ENCODE measurements around the gene NOXA1.
"Not testable (repeated sequence)": the region's sequence is repeated elsewhere in the genome, so short reads cannot be mapped to it uniquely, and the experiment has no call there.

The NOXA1 gene

DNA sequence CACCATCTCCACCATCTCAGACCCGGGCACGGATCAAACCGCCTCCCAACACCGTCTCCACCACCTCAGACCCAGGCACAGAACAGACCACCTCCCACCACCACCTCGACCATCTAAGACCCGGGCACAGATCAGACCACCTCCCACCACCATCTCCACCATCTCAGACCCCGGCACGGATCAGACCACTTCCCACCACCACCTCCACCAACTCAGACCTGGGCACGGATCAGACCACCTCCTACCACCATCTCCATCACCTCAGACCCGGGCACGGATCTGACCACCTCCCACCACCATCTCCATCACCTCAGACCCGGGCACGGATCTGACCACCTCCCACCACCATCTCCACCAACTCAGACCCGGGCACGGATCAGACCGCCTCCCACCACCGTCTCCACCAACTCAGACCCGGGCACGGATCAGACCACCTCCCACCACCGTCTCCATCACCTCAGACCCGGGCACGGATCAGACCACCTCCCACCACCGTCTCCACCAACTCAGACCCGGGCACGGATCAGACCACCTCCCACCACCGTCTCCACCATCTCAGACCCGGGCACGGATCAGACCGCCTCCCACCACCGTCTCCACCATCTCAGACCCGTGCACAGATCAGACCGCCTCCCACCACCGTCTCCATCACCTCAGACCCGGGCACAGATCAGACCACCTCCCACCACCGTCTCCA is 43.3 kb downstream of the NOXA1 start:
- not testable (repeated sequence) for DNase-seq

DNA sequence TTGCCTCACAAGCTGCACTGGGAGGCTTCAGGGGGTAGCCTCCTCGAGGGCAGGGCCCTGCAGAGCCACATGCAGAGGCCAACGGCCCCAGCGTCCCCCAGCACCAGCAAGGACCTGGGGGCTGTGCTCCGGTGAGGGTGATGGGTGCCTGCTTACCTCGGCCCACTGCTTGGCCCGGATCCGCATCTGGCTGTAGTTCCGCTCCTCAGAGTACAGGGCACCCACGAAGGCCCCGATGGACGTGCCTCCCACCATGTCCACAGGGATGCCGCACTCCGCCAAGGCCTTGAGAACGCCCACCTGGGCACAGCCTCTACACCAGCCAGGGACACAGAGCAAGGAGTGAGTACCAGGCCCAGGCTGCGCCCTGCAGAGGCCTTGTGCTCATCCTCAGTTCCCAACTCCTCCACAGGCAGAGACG is 44.0 kb downstream of the NOXA1 start:
- DNase-seq = no peak

DNA sequence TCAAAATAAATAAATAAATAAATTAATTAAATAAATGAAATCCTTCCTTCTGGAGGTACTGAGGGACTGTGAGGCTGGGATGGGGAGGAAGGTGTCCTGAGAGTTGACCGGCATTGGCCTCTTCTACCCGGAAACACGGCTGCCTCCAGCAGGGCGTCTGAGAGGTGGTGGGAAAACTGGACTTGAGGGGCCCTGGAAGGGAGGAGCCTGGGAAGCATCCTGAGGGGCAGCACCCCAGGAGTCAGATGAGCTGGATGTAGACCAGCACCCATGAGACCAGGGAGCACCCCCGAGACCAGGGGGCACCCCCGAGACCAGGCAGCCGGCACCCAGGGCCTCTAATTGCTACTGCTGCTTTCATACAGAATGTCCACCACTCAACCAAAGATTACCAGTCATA is 44.7 kb downstream of the NOXA1 start:
- no peak for DNase-seq

DNA sequence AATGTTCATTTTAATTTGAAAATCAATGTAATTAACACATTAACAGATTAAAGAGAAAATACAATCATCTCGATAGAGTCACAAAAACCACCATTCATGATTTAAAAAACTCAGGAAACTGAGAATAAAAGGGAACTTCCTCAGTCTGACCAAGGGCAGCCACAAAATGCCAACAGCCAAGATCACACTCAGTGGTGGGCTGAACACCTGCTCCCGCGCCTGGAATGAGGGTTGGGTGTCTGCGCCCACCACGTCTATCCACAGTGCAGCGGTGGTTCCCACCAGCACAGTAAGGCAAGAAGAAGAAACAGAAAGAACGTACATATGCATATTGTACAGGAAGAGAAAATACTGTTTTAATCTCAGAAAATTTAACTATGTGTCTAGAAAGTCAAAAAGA is 47.6 kb downstream of the NOXA1 start:
- no peak for DNase-seq

DNA sequence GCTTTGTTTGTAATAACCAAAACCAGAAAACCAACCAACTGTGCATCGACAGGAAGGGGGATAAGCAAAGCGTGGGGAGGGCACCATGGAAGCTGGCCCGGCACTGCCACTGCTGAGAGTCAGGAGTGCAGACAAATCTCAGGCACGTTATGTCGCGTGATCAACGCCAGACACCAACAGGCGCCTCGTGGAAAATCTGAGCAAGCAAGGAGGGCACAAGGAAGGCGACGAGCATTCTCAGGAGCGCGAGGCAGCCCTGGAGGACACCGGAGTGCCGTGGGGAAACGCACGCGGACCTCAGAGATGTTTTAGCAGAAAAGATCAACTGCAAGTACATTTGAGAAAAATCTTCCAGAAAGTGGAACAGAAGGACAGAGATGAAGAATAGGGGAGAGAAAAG is 51.1 kb downstream of the NOXA1 start:
- no peak for DNase-seq

DNA sequence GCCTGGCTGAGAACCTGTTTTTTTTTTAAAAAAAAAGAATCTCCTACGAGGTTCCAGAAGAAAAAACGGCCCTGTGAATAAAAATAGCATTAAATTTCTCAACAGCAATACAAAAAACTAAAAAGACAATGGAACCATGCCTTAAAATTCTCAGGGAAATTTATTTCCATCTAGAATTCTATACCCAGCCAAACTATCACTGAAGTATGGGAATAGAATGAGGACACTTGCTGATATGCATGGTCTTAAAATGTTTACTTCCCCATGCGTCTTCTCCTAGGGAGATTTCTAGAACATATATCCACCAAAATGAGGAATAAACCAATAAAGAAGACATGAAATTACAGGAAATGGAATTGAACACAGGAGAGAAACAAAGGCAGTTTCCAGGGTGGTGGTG is 52.5 kb downstream of the NOXA1 start:
- no peak for DNase-seq

DNA sequence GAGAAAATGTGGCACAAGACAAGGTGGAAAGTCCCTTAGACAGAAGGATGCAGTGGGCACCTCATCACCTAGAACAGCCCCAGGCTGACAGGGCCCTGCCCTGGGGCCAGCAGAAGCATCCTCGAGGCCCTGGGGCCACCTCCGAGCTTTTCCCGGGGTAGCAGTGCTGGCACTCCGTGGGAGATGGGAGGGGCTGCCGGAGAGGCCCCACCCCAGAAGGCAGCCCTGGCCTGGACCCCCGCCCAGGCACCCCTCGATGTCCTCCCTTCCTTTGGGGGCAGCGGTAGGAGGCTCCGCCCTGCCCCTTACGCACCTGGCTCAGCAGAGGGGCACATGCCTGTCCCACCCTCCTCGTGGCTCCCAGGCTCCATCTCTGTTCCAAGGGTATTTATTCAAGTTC is 53.7 kb downstream of the NOXA1 start:
- no peak for DNase-seq

DNA sequence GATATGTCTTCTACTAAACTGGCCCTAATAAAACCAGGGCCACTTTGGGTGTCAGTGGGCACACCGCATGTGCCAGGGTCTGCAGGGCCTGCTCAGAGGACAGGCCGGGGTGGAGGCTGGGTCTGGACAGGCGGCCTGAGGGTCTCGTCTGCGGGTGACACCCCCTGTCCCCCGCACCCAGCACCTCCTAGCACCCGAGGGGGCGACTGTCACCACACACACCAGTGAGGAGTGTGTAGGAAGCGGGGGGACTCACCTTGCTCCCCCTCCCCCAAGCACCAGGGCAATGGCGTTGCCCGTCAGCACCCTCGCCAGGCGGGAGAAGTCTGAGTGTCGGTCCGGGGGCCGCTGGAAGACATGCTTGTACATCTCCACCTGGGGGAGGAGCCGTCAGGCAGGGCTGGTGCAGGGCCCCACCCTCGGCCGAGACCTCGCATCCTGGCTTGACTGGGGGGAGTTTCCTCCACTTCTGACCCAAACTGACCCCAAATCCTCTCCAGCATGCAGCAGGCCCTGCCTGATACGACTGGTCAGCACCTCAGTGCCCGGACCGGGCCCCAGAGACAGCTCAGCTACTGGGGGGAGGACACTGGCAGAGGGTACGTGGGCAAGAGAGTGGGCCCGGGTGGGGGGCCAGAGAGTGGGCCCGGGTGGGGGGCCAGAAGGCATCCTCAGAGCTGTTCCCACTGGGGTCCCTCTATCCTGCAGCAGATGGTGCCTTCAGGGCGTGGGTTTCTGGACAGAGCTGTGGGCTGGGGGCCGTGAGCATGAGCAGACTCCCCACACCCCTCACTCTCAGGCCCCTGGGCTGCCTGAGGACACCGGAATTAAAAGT is 54.8 kb downstream of the NOXA1 start:
- no peak for DNase-seq

DNA sequence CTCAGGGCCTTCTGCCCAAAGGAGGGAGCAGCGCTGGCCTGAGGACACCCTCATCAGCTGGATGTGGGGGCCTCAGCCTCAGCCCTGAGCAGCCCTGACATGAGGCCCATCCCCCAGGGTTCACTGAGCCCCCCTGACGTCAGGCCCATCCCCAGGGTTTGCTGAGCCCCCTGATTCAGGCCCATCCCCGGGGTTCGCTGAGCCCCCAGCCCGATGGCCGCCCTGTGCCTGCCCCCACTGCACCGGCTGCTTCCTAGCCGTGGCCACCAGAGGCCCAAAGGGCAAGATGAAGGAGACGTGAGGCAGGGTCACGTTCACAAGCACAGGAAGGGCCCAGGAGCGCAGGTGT is 55.4 kb downstream of the NOXA1 start:
- DNase-seq = no peak

DNA sequence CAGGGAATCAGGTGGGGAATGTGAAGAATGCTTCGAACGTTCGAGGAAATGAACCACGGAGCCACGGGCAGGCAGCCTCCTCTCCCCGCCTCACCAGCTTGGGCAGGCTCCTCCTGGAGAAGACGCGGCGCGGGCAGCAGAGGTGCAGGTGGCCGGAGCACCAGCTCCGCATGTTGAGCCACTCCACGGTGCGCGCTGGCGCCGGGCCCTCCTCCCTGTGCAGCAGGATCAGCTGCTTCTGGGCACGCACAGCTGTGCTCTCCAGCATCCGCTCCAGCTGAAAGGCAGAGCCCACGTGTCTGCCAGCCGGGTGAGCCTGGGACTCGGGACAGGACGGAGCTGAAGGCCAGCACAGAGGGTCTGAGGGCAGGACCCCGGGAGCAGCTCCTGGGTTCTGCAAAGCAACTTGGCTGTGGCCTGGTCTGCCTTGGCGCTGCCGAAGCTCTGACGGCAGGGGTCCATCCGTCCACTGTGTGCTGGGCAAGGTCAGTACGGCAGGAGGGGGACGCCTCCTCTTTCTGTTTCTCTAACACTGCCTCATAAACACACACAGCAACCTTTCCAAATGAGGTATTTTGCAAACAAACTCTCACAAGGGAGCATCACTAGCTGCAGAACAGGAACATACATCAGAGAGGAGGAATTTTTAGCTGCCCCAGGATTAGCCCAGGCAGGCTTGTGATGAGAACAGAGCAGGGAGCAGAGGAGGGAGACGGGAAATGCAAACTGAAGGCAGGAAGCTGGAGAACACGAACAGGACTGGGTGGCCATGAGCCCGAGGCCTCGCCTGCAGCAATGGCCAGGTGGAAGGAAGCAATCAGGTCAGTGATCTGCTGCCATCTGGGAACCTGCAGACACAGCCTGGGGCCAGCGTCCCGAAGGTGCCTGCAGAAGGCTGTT is 56.0 kb downstream of the NOXA1 start:
- DNase-seq = no peak

DNA sequence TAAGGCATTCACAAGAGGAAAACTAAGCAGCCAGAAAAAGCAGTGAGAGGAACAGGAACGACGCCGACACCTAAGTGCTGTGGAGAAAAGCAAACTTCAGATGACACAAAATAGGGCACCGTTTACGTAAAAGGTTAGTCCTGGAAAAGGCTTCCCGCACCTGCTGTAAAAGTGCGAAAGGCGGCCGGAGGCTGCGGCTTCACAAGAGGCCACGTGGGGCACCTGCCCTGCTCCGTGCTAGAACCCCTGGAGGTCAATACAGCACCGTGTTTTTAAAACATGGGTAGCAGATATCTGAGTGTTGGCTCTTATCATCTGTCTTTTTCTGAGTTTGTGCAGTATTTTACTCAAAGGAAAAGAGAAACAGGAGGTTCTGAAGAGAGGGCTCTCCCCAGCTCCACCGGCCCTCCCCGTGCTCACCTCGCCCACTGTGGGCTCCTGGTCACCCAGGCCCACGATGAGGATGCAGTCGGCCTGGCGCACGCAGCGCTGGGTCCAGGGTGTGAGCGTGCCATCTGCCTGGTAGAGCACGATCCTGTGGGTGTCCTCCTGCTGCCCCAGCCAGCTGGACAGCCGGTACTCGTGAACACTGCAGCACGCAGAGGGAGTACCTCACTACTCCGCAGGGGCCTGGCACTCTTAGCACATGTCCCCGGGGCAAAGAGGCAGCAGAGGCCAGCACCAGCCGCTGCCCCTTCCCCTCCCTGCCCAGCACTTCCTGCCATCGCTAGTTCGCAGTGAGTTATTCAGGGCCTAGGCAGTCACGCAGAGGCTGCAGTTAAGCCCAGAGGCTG is 56.9 kb downstream of the NOXA1 start:
- DNase-seq = no peak

DNA sequence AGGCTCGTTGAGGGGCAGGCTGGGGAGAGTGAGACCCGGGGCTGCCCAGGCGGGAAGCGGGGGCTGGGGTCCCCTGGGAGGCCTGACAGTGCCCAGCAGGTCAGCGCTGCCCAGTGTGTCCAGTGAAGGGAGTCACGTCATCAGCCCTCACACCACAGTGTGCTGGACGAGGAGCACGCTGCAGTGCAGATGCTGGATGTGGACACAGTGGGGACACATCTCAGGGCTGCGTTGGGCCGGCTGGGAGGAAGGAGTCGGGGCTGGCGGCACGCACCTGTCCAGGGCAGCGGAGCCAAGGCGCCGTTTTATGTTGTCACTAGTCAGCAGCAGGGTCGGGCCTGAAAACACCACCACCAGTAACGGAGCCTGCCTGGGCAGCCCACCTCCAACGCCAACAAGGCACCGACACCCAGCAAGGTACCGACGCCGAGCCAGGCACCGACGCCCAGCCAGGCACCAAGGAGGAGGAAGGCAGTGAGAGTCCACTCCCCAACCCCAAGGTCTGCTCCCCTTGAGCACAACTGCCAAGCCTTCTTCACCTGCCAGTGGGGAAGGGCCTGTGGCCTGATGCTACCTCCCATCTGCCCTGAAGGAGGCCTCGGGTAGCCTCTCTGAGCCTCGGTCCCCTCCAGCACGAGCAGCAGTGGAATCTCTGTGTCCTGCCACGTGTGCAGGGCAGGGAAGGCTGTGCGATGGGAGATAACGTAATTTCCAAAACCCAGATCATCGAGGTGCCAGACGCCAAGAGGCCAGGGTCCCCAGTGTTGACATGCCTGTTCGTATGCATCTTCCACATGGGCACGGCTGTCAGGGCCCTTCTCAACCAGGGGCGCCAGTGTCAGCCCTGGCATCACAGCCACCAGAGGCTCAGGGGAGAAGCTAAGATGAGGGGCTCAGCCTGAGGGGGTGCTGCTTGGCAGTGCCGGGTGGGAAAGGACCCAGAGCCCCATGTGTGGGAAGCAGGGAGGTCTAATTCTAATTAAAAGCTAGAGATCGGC is 57.8 kb downstream of the NOXA1 start:
- no peak for DNase-seq

DNA sequence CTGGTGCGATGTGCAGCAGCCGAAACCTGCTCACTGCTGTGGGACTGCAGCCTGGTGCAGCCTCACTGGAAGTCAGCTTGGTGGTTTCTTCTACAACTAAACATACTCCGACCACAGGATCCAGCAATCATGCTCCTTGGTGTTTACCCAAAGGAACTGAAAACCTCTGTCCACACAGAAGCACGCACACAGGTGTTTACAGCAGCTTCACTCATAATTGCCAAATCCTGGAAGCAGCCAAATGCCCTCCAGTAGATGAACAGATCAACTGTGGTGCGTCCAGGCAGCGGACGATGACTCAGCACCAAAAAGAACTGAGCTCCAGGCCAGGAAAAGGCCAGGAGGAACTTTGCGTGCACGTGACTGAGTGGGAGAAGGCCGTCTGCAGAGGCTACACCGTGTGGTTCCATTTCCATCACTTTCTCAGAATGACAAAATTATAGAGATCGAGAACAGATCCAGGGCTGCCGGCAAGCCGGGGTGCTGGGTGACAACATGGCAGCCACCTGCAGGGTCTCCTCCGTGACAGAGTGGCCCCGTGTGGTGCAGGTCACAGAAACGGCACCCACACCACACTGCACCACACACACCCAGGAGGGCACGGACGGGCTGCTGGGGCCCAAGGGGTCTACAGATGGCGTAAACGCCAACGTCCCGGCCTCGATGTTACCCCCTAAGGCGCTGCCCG is 59.0 kb downstream of the NOXA1 start:
- DNase-seq = peak in 1 of 2 donors; percentile 9

Measured in bone marrow (tissue), 2 donors.